ENCODE measurements around the gene RSPO4. TPM values are rescaled to one million over a fixed set of nuclear protein-coding genes. Genes with fewer than 3 reads are reported as not detected.
"Not testable (repeated sequence)": the region's sequence is repeated elsewhere in the genome, so short reads cannot be mapped to it uniquely, and the experiment has no call there.

The RSPO4 gene
- total RNA-seq, 1 donor from 2014 or later, result not detected

DNA sequence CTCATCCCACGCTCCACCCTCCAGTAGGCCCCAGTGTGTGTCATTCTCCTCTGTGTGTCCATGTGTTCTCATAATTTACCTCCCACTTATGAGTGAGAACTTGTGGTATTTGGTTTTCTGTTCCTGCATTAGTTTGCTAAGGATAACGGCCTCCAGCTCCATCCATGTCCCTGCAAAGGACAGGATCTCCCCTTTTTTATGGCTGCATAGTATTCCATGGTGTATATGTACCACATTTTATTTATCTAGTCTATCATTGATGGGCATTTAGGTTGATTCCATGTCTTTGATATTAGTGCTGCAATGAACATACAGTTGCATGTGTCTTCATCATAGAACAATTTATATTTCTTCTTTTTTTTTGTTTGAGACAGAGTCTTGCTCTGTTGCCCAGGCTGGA lies 24.1 kb upstream of the RSPO4 start:
- H3K4me1 ChIP-seq (ENCODE audit: control insufficient read depth in 3 of 3, insufficient read depth in 3 of 3, low read length in 3 of 3); H3K9me3 ChIP-seq (ENCODE audit: control insufficient read depth in 3 of 3, low read length in 3 of 3); H3K27me3 ChIP-seq (ENCODE audit: control insufficient read depth in 3 of 3, insufficient read depth in 3 of 3, low read length in 3 of 3); H3K27ac ChIP-seq (ENCODE audit: low read depth, low read length); H3K4me3 ChIP-seq (ENCODE audit: low read length in 3 of 3); H3K36me3 ChIP-seq (ENCODE audit: control insufficient read depth in 3 of 3, insufficient read depth in 3 of 3, low read length in 3 of 3); H3K9ac ChIP-seq (ENCODE audit: low read depth in 1 of 3, low read length in 3 of 3): not testable (repeated sequence)

DNA sequence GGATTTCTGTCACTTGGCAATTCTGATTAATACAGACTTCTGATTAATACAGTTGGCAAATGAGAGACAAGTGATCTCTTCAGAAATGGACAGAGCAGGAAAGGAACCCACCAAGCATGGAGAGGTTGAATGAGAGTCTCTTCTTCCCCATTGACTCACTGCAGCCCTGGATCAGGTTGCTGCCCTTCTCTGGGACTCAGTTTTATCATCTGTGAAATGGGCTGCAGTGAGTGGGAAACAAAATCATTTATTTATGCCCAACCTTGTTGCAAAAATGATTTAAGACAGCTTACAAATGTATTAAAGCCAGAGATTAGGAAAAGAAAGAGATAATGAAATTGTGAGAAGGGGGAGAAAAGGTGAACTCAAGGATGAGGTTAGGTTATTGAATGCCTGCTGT lies 20.8 kb upstream of the RSPO4 start:
- H3K27me3 ChIP-seq (ENCODE audit: control insufficient read depth in 3 of 3, insufficient read depth in 3 of 3, low read length in 3 of 3), result no peaks in the 10 kb centered on the region
- H3K36me3 ChIP-seq (ENCODE audit: control insufficient read depth in 3 of 3, insufficient read depth in 3 of 3, low read length in 3 of 3), result no peaks in the 10 kb centered on the region
- no peaks in the 10 kb centered on the region for H3K9me3 ChIP-seq (ENCODE audit: control insufficient read depth in 3 of 3, low read length in 3 of 3)
- no peaks in the 10 kb centered on the region for H3K4me1 ChIP-seq (ENCODE audit: control insufficient read depth in 3 of 3, insufficient read depth in 3 of 3, low read length in 3 of 3)
- H3K4me3 ChIP-seq (ENCODE audit: low read length in 3 of 3), result no peak overlapping the region
- H3K9ac ChIP-seq (ENCODE audit: low read depth in 1 of 3, low read length in 3 of 3), result no peak overlapping the region
- H3K27ac ChIP-seq (ENCODE audit: low read depth, low read length), result no peak overlapping the region

DNA sequence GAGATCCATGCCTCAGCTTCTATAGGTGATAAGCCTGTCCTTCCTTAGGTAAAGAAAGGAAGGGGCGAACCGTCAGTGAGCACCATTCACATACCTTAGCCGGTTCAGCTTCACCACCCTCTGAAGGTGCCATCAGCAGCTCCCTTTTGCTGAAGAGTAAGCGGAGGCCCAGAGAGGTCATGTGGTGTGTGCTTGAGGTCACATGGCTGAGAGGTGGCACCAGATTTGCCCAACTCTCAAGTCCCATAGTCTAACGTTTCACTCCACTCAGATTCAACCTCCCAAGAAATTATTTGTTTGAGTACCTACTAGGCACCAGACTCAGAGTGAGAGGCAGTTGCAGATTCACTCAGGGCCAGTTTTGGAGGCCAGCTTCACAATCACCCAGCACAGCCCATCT lies 18.5 kb upstream of the RSPO4 start:
- H3K27me3 ChIP-seq (ENCODE audit: control insufficient read depth in 3 of 3, insufficient read depth in 3 of 3, low read length in 3 of 3), result no peaks in the 10 kb centered on the region
- H3K9ac ChIP-seq (ENCODE audit: low read depth in 1 of 3, low read length in 3 of 3), result no peak overlapping the region
- H3K36me3 ChIP-seq (ENCODE audit: control insufficient read depth in 3 of 3, insufficient read depth in 3 of 3, low read length in 3 of 3), result no peaks in the 10 kb centered on the region
- H3K4me1 ChIP-seq (ENCODE audit: control insufficient read depth in 3 of 3, insufficient read depth in 3 of 3, low read length in 3 of 3), result no peaks in the 10 kb centered on the region
- no peak overlapping the region for H3K4me3 ChIP-seq (ENCODE audit: low read length in 3 of 3)
- no peaks in the 10 kb centered on the region for H3K9me3 ChIP-seq (ENCODE audit: control insufficient read depth in 3 of 3, low read length in 3 of 3)
- H3K27ac ChIP-seq (ENCODE audit: low read depth, low read length), result no peak overlapping the region

DNA sequence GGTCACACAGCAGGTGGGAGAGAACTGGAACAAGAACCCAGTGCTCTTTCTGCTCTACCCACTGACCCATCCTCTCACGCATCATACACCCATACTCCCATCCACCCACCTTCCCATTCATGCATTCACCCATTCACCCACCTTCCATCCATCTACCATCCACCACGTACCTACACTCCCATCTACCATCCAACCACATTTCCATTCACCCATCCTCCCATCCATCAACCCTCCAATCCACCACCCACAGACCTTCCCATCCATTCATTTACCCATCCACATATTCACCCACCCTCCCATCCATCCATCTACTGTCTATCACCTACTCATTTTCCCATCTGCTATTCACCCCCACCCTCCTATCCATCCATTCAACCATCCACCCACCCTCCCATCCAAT lies 17.2 kb upstream of the RSPO4 start:
- no peak overlapping the region for H3K4me3 ChIP-seq (ENCODE audit: low read length in 3 of 3)
- no peaks in the 10 kb centered on the region for H3K4me1 ChIP-seq (ENCODE audit: control insufficient read depth in 3 of 3, insufficient read depth in 3 of 3, low read length in 3 of 3)
- no peak overlapping the region for H3K9ac ChIP-seq (ENCODE audit: low read depth in 1 of 3, low read length in 3 of 3)
- no peaks in the 10 kb centered on the region for H3K9me3 ChIP-seq (ENCODE audit: control insufficient read depth in 3 of 3, low read length in 3 of 3)
- no peaks in the 10 kb centered on the region for H3K36me3 ChIP-seq (ENCODE audit: control insufficient read depth in 3 of 3, insufficient read depth in 3 of 3, low read length in 3 of 3)
- no peak overlapping the region for H3K27ac ChIP-seq (ENCODE audit: low read depth, low read length)
- H3K27me3 ChIP-seq (ENCODE audit: control insufficient read depth in 3 of 3, insufficient read depth in 3 of 3, low read length in 3 of 3), result no peaks in the 10 kb centered on the region

DNA sequence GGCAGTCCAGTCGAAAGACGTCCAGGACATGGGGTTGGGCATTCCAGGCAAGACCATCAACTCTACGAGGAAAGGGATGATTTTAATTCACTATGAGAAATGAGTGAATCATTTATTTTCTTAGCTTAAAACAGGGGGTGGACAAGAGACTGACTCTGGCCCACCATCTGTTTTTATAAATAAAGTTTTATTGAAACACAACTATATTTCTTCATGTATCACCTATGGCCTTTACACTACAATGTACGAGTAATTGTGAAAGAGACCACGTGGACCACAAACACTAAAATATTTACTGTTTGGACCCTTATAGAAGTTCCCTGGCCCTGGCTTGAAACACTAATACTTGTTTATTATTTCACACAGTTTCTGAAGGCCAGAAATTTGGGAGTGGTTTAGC lies 15.6 kb upstream of the RSPO4 start:
- no peaks in the 10 kb centered on the region for H3K4me1 ChIP-seq (ENCODE audit: control insufficient read depth in 3 of 3, insufficient read depth in 3 of 3, low read length in 3 of 3)

DNA sequence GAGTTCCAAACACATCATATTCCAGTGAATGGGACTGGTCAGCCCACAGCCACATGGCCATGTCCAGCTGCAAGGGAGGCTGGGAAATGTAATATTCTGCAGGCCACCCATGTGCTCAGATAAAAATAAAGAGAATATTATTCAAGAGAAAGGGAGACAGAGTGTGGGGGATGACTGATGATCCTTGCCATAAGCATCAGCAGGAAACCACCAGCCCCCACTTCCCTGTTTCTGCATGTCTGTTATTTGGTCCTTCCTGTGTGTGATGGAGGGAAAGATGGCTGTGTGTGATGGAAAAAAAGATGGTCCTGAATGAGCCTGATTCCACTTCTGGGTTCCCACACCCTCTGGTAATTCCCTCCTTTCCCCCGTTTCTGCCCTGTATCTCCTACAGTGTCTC lies 13.1 kb upstream of the RSPO4 start:
- Histone ChIP-seq H3K36me3 (ENCODE audit: control insufficient read depth in 3 of 3, insufficient read depth in 3 of 3, low read length in 3 of 3) (no peaks in the 10 kb centered on the region), H3K4me1 (ENCODE audit: control insufficient read depth in 3 of 3, insufficient read depth in 3 of 3, low read length in 3 of 3) (no peaks in the 10 kb centered on the region), H3K9ac (ENCODE audit: low read depth in 1 of 3, low read length in 3 of 3) (no peak overlapping the region), H3K9me3 (ENCODE audit: control insufficient read depth in 3 of 3, low read length in 3 of 3) (no peaks in the 10 kb centered on the region), H3K27ac (ENCODE audit: low read depth, low read length) (no peak overlapping the region), H3K4me3 (ENCODE audit: low read length in 3 of 3) (no peak overlapping the region), H3K27me3 (ENCODE audit: control insufficient read depth in 3 of 3, insufficient read depth in 3 of 3, low read length in 3 of 3) (no peaks in the 10 kb centered on the region)

More for the DNA sequence above, 15.6 kb upstream of the RSPO4 start:
- no peak overlapping the region for H3K4me3 ChIP-seq (ENCODE audit: low read length in 3 of 3)
- H3K9me3 ChIP-seq (ENCODE audit: control insufficient read depth in 3 of 3, low read length in 3 of 3), result no peaks in the 10 kb centered on the region
- H3K36me3 ChIP-seq (ENCODE audit: control insufficient read depth in 3 of 3, insufficient read depth in 3 of 3, low read length in 3 of 3), result no peaks in the 10 kb centered on the region
- no peak overlapping the region for H3K27ac ChIP-seq (ENCODE audit: low read depth, low read length)
- H3K27me3 ChIP-seq (ENCODE audit: control insufficient read depth in 3 of 3, insufficient read depth in 3 of 3, low read length in 3 of 3), result no peaks in the 10 kb centered on the region
- no peak overlapping the region for H3K9ac ChIP-seq (ENCODE audit: low read depth in 1 of 3, low read length in 3 of 3)

DNA sequence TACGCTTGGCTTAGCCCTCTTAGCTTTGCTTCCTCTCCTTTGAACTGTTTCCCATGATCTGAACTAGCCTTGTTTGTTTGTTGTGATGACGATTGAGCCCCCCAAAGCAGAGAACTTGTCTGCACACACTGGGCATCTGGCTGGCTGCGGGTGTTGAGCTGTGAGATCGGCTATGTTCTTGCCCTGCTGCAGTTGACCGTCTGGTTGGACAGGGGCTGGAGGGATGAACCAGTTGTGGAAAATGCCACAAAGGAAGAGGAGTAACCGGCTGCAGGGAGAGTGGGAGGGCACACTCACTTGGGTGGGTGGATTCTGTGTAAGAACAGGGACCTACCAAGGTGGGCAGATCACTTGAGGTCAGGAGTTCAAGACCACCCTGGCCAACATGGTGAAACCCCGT lies 12.4 kb upstream of the RSPO4 start:
- H3K4me3 ChIP-seq (ENCODE audit: low read length in 3 of 3), result no peak overlapping the region
- H3K9ac ChIP-seq (ENCODE audit: low read depth in 1 of 3, low read length in 3 of 3), result no peak overlapping the region
- peaks cover 0 to 6% (median 0%) of the 10 kb centered on the region in 3 donors for H3K27me3 ChIP-seq (ENCODE audit: control insufficient read depth in 3 of 3, insufficient read depth in 3 of 3, low read length in 3 of 3)
- H3K27ac ChIP-seq (ENCODE audit: low read depth, low read length), result no peak overlapping the region
- H3K9me3 ChIP-seq (ENCODE audit: control insufficient read depth in 3 of 3, low read length in 3 of 3), result no peaks in the 10 kb centered on the region
- H3K4me1 ChIP-seq (ENCODE audit: control insufficient read depth in 3 of 3, insufficient read depth in 3 of 3, low read length in 3 of 3), result no peaks in the 10 kb centered on the region
- H3K36me3 ChIP-seq (ENCODE audit: control insufficient read depth in 3 of 3, insufficient read depth in 3 of 3, low read length in 3 of 3), result no peaks in the 10 kb centered on the region

DNA sequence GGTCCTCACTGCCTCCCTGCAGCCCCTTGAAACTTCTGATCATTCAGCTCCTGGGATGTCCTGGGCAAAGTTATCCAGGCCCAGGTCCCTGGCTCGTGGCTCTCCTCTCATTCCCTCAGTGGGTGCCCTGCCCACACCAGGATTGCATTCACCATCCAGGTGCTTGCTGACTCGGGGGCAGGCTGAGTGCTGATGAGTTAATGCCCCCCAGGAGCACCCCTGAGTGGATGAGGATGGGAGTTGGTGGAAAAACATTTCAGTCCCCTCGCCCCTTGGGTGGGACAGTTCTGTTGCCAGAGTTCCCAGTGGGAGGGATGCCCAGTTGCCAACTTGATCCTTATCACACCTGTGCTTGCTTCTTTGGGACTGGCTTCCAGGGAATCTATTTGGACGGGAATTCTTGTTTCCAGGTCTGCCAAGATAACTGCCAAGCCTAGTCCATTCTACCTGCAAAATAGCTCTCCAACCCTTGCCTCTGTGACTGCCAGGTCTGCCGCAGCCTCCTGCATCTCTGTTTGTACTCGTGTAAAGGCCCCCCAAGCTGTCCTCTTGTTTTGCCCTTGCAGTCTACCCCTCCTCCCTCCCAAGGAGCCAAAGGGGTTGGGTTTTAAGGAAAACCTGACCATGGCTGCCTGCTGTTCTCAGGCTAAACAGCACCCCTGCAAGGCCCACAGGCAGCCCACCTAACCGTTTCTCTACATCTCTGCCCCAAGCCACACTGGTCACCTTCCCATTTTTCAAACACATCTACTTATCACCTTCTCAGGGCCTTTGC lies 11.6 kb upstream of the RSPO4 start:
- H3K9me3 ChIP-seq (ENCODE audit: control insufficient read depth in 3 of 3, low read length in 3 of 3), result no peaks in the 10 kb centered on the region
- no peak overlapping the region for H3K27ac ChIP-seq (ENCODE audit: low read depth, low read length)
- H3K4me3 ChIP-seq (ENCODE audit: low read length in 3 of 3), result no peak overlapping the region
- H3K27me3 ChIP-seq (ENCODE audit: control insufficient read depth in 3 of 3, insufficient read depth in 3 of 3, low read length in 3 of 3), result peaks cover 0 to 6% (median 0%) of the 10 kb centered on the region in 3 donors
- no peaks in the 10 kb centered on the region for H3K4me1 ChIP-seq (ENCODE audit: control insufficient read depth in 3 of 3, insufficient read depth in 3 of 3, low read length in 3 of 3)
- H3K9ac ChIP-seq (ENCODE audit: low read depth in 1 of 3, low read length in 3 of 3), result no peak overlapping the region
- no peaks in the 10 kb centered on the region for H3K36me3 ChIP-seq (ENCODE audit: control insufficient read depth in 3 of 3, insufficient read depth in 3 of 3, low read length in 3 of 3)

DNA sequence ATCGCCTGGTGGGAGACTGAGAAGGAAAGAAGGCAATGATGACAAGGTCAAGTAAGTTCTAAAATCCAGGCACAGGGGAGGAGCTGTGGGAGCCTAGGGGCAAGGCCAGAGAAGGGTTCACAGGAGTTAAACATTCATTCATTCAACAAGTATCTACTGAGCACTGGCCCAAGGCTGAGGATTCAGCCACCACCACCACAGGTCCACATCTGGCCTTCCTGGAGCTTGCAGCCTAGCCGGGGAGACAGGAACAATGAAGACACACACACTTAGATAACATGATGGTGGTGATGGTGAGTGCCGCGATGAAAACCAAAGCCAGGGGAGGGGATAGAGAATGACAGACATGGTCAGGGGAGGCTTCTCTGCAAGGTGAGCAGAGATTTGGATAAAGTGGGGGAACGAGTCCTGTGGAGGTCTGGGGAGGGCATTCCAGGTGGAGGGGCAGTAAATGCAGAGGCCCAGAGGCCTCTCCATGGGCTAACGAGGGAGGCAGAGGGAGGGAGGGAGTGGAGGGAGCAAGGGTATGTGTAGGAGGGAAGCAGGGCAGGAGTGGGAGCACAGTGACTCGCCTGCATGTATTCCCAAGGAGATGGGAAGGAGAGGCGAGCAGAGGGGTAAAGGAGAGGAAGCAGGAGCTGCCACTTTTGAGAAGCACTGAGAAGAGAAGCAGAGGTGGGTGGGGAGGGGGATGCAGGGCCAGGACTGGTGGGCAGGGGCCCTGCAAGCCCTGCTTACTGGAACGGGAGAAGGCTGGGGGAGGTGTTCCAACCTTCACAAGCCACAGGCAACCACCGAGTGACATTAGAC lies 10.5 kb upstream of the RSPO4 start:
- Histone ChIP-seq H3K27me3 (ENCODE audit: control insufficient read depth in 3 of 3, insufficient read depth in 3 of 3, low read length in 3 of 3) (peaks cover 0 to 6% (median 0%) of the 10 kb centered on the region in 3 donors), H3K36me3 (ENCODE audit: control insufficient read depth in 3 of 3, insufficient read depth in 3 of 3, low read length in 3 of 3) (no peaks in the 10 kb centered on the region)

DNA sequence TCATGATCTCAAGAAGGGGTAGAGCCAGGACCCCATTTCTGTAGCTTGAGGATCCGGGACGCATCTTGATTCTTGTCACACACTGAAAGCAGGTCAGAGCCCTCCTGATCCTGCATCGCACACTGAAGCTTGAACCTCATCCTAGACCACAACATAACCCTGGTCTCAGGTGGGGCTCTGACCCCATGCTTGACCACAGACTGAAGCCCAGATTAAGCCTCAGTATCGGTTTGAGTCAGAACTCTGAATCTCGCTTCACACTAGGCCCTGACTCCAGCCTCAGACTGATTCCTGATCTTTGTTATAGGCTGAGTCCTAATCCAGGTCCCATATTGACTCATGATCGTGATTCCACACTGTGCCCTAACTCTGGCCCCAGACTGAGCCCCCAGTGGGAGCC lies 8.5 kb upstream of the RSPO4 start:
- Histone ChIP-seq H3K4me3 (ENCODE audit: low read length in 3 of 3) (no peak overlapping the region), H3K9me3 (ENCODE audit: control insufficient read depth in 3 of 3, low read length in 3 of 3) (no peaks in the 10 kb centered on the region), H3K27me3 (ENCODE audit: control insufficient read depth in 3 of 3, insufficient read depth in 3 of 3, low read length in 3 of 3) (peaks cover 4 to 9% (median 7%) of the 10 kb centered on the region in 3 donors), H3K36me3 (ENCODE audit: control insufficient read depth in 3 of 3, insufficient read depth in 3 of 3, low read length in 3 of 3) (no peaks in the 10 kb centered on the region), H3K9ac (ENCODE audit: low read depth in 1 of 3, low read length in 3 of 3) (no peak overlapping the region), H3K27ac (ENCODE audit: low read depth, low read length) (no peak overlapping the region), H3K4me1 (ENCODE audit: control insufficient read depth in 3 of 3, insufficient read depth in 3 of 3, low read length in 3 of 3) (no peaks in the 10 kb centered on the region)

More for the DNA sequence above, 10.5 kb upstream of the RSPO4 start:
- no peak overlapping the region for H3K4me3 ChIP-seq (ENCODE audit: low read length in 3 of 3)
- H3K9ac ChIP-seq (ENCODE audit: low read depth in 1 of 3, low read length in 3 of 3), result no peak overlapping the region
- no peaks in the 10 kb centered on the region for H3K4me1 ChIP-seq (ENCODE audit: control insufficient read depth in 3 of 3, insufficient read depth in 3 of 3, low read length in 3 of 3)
- no peak overlapping the region for H3K27ac ChIP-seq (ENCODE audit: low read depth, low read length)
- H3K9me3 ChIP-seq (ENCODE audit: control insufficient read depth in 3 of 3, low read length in 3 of 3), result no peaks in the 10 kb centered on the region

Data from skeletal muscle tissue (tissue), 4 donors.